Neutrophil (primary cell): ENCODE measurements around the gene AKAP1.

Experiments used
- H3K27ac ChIP-seq: fragments of 200-600 bp; sonication (generic); 2 replicates; pipeline ENCODE4 v1.5.1; 2016; ENCODE audit warnings: mild to moderate bottlenecking, moderate library complexity
- H3K27me3 ChIP-seq: fragments of 200-600 bp; sonication (generic); 2 replicates; pipeline ENCODE4 v1.6.0; 2016; ENCODE audit warnings: mild to moderate bottlenecking
- H3K36me3 ChIP-seq: fragments of 200-600 bp; sonication (generic); 2 replicates; pipeline ENCODE4 v1.5.1; 2017
- H3K4me1 ChIP-seq, 2 experiments: fragments of 200-600 bp in 1 of 2; sonication (generic) in 1 of 2; 1 replicate in 1 of 2; 2 replicates in 1 of 2; pipeline versions ENCODE4 v1.5.1 to v1.6.1; 2013 to 2016; ENCODE audit warnings: low read depth in 1 of 2, low read length in 1 of 2, mild to moderate bottlenecking in 1 of 2, moderate library complexity in 1 of 2; ENCODE audit not compliant: control insufficient read depth in 1 of 2, insufficient read depth in 1 of 2
- H3K4me3 ChIP-seq, 2 experiments: fragments of 200-600 bp in 1 of 2; sonication (generic) in 1 of 2; 1 replicate in 1 of 2; 2 replicates in 1 of 2; pipeline ENCODE4 v1.5.1; 2013 to 2016; ENCODE audit warnings: low read depth in 1 of 2, low read length in 1 of 2, mild to moderate bottlenecking in 1 of 2, moderate library complexity in 1 of 2
- H3K9me3 ChIP-seq: fragments of 200-600 bp; sonication (generic); 2 replicates; pipeline ENCODE4 v1.5.1; 2016
- TF ChIP-seq, protein P1 (sequence below): fragments of 200-600 bp; sonication (generic); IDR thresholded peaks from 2 replicates; pipeline ENCODE4 v1.5.1; 2016; ENCODE audit warnings: antibody characterized with exemption

The AKAP1 gene

GRCh38 chr17:57091186-57091618 is 6.2 kb downstream of the AKAP1 start:
- H3K4me1 ChIP-seq = peaks cover 7 to 21% of the 10 kb centered on the region in 2 experiments
- H3K4me3 ChIP-seq = no peak overlapping the region
- no peaks in the 10 kb centered on the region for H3K9me3 ChIP-seq
- peaks cover 3% of the 10 kb centered on the region for H3K27me3 ChIP-seq
- TF ChIP-seq, protein P1, sequence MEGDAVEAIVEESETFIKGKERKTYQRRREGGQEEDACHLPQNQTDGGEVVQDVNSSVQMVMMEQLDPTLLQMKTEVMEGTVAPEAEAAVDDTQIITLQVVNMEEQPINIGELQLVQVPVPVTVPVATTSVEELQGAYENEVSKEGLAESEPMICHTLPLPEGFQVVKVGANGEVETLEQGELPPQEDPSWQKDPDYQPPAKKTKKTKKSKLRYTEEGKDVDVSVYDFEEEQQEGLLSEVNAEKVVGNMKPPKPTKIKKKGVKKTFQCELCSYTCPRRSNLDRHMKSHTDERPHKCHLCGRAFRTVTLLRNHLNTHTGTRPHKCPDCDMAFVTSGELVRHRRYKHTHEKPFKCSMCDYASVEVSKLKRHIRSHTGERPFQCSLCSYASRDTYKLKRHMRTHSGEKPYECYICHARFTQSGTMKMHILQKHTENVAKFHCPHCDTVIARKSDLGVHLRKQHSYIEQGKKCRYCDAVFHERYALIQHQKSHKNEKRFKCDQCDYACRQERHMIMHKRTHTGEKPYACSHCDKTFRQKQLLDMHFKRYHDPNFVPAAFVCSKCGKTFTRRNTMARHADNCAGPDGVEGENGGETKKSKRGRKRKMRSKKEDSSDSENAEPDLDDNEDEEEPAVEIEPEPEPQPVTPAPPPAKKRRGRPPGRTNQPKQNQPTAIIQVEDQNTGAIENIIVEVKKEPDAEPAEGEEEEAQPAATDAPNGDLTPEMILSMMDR = no peak
- no peak overlapping the region for H3K27ac ChIP-seq
- no peaks in the 10 kb centered on the region for H3K36me3 ChIP-seq

GRCh38 chr17:57092171-57092570 is 7.1 kb downstream of the AKAP1 start:
- no peak overlapping the region for H3K4me3 ChIP-seq

DNA sequence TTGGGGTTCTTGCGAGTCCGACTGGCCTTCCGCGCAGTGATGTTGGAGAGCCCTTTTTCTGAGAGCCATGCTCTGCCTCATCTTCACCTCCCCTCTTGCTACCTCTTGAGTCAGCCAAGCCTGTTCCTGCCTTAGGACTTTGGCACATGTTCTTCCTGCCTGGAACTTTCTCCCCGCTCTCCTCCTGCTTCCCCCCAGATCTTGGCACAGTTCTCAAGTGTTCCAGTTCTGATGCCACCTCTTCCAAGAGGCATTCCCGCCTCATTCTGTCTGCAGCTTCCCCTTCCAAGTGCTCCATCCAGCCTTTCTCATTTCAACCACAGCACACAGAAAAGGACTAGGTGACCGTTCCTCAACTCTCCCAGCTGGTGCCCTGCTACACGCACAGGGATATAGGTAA is 7.7 kb downstream of the AKAP1 start:
- Histone ChIP-seq H3K27ac (no peak overlapping the region), H3K9me3 (no peaks in the 10 kb centered on the region), H3K4me3 (no peak overlapping the region), H3K27me3 (no peaks in the 10 kb centered on the region), H3K36me3 (no peaks in the 10 kb centered on the region), H3K4me1 (peaks cover 3 to 18% of the 10 kb centered on the region in 2 experiments)
- TF ChIP-seq, protein P1 = no peak

More at GRCh38 chr17:57092171-57092570, 7.1 kb downstream of the AKAP1 start:
- no peaks in the 10 kb centered on the region for H3K9me3 ChIP-seq
- no peaks in the 10 kb centered on the region for H3K27me3 ChIP-seq
- peaks cover 3 to 18% of the 10 kb centered on the region in 2 experiments for H3K4me1 ChIP-seq
- H3K36me3 ChIP-seq = no peaks in the 10 kb centered on the region
- no peak overlapping the region for H3K27ac ChIP-seq
- TF ChIP-seq, protein P1 = no peak

DNA sequence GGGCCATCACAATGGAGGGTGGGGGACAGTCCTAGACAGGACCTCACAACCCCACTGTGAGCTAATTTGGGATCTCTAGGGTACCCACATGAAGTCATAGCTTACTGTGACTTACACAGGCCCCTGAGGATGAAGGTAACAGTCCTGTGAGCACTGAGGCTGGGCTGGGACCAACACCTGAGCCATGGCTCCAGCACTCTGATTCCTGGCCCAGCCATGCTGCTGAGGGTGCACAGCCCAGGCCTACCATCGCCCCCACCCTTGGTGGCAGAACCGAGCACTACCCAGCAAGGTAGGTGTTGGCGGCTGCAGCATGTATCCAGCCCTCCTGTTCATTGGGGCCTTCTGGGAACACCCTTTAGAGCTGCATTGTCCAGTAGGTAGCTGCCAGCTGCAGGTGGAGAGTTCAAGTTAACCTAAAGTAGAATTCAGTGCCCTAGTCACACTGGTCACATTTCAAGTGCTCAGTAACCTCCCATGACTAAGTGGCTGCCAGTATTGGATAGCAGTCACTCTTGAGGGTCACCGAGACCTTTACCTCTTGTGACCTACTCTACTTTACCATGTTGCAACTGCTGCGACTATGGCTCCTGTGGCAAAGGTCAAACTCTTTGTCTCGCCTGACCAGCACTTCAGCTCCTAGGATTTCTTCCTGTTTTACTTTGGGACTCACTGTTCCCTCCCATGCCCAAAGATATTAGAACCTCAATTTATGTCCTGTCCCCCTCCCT is 11.6 kb downstream of the AKAP1 start:
- Histone ChIP-seq H3K4me3 (no peak overlapping the region), H3K9me3 (no peaks in the 10 kb centered on the region)
- TF ChIP-seq, protein P1 = no peak

DNA sequence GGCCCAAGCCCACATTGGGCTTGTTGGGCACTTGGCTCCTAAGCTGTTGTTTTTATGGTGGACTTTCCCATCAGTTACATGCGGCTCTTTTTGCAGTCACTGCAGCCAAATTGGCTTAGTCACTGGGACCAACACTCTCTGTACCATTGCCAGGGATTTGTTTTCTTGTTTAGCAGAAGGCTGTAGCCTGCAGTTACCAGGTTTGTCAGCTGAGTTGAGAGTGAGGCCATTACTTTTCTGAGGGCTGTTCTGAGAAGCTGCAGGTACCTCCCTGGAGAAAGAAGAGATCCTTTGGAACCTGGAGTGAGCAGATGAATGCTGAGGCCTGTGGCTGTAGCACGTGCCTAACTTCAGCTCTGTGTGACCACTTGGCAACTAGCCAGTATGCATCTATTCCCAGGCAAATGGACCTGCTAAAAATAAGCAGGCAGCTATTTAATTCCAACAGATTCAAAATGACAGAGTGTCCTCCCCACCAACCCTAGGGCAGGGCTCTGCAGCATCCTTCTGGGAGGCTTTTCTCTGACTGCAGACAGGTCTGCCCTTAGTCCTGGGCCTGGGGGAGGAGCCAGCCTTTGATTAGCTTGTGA is 12.9 kb downstream of the AKAP1 start:
- H3K27me3 ChIP-seq = no peaks in the 10 kb centered on the region
- no peaks in the 10 kb centered on the region for H3K4me1 ChIP-seq
- H3K36me3 ChIP-seq = no peaks in the 10 kb centered on the region
- no peak overlapping the region for H3K4me3 ChIP-seq
- TF ChIP-seq, protein P1 = no peak
- H3K27ac ChIP-seq = no peak overlapping the region
- no peaks in the 10 kb centered on the region for H3K9me3 ChIP-seq

More for the DNA sequence above, 11.6 kb downstream of the AKAP1 start:
- H3K36me3 ChIP-seq = no peaks in the 10 kb centered on the region
- H3K27ac ChIP-seq = no peak overlapping the region
- no peaks in the 10 kb centered on the region for H3K27me3 ChIP-seq
- peaks cover 0 to 3% of the 10 kb centered on the region in 2 experiments for H3K4me1 ChIP-seq
